HG02981 (cell line): ENCODE data around the gene KCNC1.
A peak's percentile ranks its signal among the peaks of the same experiment; 100 is the strongest.

Experiments
- ATAC-seq: cut with Tn5 transposase; IDR thresholded peaks from one replicate; pipeline ENCODE4 v1.9.1; 2021; ENCODE audit warnings: mild to moderate bottlenecking, moderate library complexity; ENCODE audit not compliant: unreplicated experiment

Gene KCNC1

GRCh38 chr11:17714870-17715269 lies 19.7 kb upstream of the KCNC1 start:
- ATAC-seq = no peak

GRCh38 chr11:17716807-17717206 lies 17.8 kb upstream of the KCNC1 start:
- no peak for ATAC-seq

DNA sequence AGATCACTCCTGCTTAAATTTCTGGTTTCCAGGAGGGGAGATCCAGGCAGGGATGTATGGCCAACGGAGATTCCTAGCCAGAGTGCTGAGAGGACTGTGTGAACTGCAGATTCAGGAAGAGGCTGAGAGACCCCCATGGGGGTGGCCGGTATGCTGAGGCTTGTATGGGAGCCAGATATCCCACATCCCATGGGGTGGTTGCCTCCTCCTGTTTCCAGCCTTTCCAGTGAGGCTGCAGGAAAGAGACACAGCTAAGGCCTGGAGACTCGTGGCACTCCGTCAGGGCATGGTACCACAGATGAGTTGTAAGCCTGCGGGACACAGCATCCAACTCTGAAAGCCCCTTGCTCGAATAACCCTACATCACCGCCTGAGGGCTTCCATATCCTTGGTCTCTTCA lies 16.6 kb upstream of the KCNC1 start:
- no peak for ATAC-seq

DNA sequence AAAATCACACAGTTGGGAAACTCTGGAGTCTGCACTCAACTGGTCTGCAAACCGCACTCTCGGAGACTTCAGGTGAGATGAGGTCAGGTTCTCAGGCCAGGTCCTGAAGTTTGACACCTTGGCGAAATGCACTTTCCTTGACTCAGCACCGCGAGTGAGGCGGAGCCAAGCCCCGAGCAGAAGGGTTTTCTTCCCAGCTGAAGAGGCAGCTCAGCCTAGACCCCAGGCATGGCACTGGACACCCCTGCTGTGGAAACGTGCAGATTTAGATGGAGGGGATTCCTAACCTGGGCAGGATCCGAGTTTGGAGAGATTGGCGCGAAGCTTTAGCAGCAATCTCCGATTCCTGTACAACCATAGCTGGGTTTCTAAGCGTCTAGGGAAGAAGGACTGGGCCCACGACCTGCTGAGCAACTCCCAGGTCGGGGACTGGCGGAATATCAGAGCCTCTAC lies 16.0 kb upstream of the KCNC1 start:
- ATAC-seq = no peak

DNA sequence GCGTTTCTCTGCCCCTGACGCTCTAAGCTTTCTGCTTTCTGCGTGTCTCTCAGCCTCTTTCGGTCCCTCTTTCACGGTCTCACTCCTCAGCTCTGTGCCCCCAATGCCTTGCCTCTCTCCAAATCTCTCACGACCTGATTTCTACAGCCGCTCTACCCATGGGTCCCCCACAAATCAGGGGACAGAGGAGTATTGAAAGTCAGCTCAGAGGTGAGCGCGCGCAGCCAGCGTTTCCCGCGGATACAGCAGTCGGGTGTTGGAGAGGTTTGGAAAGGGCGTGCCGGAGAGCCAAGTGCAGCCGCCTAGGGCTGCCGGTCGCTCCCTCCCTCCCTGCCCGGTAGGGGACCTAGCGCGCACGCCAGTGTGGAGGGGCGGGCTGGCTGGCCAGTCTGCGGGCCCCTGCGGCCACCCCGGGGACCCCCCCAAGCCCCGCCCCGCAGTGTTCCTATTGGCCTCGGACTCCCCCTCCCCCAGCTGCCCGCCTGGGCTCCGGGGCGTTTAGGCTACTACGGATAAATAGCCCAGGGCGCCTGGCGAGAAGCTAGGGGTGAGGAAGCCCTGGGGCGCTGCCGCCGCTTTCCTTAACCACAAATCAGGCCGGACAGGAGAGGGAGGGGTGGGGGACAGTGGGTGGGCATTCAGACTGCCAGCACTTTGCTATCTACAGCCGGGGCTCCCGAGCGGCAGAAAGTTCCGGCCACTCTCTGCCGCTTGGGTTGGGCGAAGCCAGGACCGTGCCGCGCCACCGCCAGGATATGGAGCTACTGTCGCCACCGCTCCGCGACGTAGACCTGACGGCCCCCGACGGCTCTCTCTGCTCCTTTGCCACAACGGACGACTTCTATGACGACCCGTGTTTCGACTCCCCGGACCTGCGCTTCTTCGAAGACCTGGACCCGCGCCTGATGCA lies 15.3 kb upstream of the KCNC1 start, which contains the start of gene MYOD1:
Gene MYOD1, plus strand, starts transcription at position 544 of the 910 bp plus-strand sequence. Its CDS starts 212 bp downstream, at position 756.
- no peak for ATAC-seq

DNA sequence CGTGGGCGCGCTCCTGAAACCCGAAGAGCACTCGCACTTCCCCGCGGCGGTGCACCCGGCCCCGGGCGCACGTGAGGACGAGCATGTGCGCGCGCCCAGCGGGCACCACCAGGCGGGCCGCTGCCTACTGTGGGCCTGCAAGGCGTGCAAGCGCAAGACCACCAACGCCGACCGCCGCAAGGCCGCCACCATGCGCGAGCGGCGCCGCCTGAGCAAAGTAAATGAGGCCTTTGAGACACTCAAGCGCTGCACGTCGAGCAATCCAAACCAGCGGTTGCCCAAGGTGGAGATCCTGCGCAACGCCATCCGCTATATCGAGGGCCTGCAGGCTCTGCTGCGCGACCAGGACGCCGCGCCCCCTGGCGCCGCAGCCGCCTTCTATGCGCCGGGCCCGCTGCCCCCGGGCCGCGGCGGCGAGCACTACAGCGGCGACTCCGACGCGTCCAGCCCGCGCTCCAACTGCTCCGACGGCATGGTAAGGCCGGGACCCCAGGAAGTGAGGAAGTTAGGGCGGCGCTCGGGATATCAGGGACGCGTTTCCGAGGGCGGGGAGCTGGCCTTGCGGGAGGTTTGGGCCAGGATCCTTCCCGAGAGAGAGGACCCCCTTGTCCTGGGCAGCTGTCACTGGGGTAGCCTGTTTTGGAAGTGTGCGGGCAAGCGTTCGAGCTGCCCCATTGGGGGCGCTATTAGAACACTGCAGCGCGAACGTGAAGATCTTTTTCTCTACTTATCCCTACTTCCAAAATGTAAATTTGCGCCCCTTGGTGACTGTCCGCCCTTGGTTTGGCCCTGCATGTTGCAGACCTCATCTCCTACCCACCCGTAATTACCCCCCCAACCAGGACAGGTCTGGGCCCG lies 14.4 kb upstream of the KCNC1 start:
- no peak for ATAC-seq

DNA sequence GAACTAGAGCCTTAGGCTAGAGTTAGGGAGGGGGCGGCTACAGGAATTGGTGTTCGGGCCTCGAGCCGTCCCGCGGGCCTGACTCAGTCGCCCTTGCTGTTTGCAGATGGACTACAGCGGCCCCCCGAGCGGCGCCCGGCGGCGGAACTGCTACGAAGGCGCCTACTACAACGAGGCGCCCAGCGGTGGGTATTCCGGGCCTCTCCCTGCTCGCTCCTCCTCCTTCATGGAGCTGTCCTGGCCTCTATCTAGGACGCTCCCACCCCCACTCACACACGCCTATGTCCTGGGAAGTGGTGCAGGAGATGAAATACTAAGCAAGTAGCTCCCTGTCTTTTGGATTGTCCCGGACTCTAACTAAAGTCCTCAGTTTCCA lies 13.8 kb upstream of the KCNC1 start:
- ATAC-seq = no peak

- ATAC-seq = no peak
Observed at GRCh38 chr11:17721242-17721999, 13.2 kb upstream of the KCNC1 start.

- no peak for ATAC-seq
Observed at GRCh38 chr11:17722000-17722643, 12.5 kb upstream of the KCNC1 start.

DNA sequence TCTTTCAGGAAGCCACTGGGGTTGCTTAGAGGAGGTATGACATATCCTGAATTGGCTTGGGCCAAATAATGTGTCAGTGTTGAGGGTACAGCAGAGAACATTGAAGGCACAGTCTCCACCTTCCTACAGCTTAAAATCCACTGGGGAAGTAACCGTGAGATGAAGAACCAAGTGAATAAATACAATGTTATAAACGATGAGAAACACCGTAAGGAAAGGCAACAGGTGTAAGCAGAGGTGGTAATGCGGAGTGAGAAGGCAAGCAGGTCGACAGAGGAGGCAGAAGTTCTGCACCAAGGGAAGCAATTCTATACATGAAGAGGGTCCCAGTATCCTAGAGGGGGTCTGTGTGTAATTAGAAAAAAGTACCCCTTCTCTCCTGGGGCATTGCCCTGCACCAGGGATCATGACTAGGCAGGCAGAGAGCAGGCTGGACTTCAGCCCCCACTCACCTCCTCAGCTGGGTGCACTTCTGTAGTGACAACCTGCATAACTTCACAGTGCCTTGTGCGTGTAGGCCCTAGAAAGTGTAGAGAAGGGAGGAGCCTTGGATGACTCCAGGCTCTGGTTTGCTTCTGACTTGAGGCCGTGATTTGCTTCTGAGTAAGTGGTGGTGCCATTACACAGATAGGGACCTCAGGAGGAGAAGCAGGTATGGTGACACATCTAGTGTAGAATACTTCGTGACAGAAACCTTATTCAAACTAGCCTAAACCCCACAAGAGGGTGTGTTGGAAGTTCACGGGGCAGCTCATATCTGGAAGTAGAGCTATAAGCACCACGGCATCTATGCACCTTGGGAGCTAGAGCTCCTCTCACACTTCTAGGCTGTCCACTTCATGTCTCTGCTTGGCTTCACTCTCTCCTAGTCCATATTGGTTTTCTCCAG lies 10.3 kb upstream of the KCNC1 start:
- ATAC-seq = no peak

DNA sequence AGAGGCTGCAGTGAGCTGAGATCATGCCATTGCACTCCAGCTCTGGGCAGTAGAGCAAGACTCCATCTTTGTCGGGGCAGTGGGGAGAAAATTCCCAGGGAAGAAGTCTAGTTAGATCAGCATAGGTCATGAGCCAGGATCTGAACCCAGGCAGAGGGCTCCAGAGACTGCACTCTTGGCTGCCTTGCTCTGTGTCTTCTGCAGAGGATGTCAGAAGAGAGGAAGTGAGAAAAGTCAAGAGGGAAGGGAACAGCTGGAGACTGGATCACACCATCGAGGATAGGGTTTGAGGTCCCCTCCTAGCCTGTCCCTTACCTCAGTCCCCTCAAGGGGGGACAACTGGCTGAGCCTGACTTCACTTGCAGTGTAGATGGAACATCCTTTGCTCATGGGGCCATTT lies 9.4 kb upstream of the KCNC1 start:
- ATAC-seq = no peak

DNA sequence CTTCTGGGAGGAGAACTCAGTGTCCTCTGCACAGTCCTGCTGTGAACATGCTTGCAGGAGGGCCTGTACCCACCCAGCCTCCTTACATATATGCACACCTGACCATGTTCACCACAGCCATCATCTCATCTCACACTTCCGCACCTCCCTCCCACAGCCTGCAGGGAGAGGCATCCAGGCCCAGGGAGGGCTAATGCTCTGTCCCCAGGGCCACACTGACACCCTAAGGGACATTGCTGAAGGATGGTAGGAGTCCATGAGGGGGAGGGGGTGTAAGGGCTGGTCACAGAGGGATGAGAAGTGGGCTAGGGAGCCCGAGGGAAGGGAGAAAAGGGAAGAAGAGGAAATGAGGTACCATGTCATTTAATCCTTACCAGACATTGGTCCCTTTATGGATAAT lies 4.4 kb upstream of the KCNC1 start:
- ATAC-seq = no peak

- ATAC-seq = peak; percentile 79
Observed at GRCh38 chr11:17730608-17731462, 3.7 kb upstream of the KCNC1 start.

DNA sequence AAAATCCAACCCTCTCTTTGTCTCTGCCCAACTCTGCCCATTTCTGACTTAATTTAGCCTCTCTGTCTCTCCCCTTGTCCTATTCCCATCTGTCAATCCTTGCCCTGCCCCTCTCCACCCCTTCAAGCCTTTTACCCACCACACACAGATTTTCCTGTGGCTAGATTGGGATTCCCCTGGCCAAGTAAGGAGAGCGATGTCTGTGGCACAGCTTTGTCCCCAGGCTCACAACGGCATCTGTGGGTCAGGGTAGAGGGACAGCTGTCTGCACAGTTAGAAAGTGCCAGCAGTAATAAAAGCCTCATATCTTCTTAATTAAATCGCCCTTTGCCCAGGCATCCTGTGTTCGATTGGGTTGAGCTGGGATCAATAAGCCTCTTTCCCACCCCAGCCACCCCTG lies 1.3 kb upstream of the KCNC1 start:
- ATAC-seq = no peak

- ATAC-seq = peak; percentile 49
Observed at GRCh38 chr11:17734986-17735817, 621 bp downstream of the KCNC1 start.

DNA sequence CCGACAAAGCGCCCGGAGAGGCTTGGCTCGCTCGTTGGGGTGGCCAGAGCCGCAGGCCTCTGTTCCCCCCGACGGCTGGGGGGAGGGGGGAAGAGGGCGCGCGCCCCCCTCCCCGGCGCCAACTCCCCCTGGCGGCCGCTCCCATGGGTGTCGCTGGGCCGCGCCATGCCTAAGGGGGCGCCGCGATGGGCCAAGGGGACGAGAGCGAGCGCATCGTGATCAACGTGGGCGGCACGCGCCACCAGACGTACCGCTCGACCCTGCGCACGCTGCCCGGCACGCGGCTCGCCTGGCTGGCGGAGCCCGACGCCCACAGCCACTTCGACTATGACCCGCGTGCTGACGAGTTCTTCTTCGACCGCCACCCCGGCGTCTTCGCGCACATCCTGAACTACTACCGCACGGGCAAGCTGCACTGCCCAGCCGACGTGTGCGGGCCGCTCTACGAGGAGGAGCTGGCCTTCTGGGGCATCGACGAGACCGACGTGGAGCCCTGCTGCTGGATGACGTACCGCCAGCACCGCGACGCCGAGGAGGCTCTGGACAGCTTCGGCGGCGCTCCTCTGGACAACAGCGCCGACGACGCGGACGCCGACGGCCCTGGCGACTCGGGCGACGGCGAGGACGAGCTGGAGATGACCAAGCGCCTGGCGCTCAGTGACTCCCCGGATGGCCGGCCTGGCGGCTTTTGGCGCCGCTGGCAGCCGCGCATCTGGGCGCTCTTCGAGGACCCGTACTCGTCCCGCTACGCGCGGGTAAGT lies 1.4 kb downstream of the KCNC1 start:
- no peak for ATAC-seq

DNA sequence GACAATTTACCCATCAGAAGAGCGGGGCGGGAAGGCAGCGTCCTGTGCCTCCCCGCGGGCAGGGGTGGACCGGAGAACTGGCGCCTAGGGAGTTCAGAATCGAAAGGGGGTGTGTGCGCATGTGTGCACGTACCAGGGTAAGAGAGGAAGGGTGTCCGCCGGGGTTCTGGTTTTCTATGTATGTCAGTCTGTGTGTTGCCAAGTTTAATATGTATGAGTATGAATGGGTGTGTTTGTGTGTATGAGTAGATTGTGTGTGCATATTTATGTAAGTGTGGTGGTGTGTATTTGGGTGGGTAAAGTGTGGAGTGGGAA lies 2.0 kb downstream of the KCNC1 start:
- ATAC-seq = no peak
